SH-SY5Y (cell line): ENCODE measurements around the gene USPL1.

Experiments
- GATA2 ChIP-seq: IDR thresholded peaks from 2 replicates; pipeline ENCODE4 v1.6.1; 2011; ENCODE audit warnings: mild to moderate bottlenecking, low read depth, low read length
- GATA3 ChIP-seq: IDR thresholded peaks from 2 replicates; pipeline ENCODE4 v1.6.1; 2011; ENCODE audit warnings: low read depth, mild to moderate bottlenecking, low read length, moderate library complexity

USPL1 gene

GRCh38 chr13:30601836-30602235, 15.9 kb upstream of the USPL1 start:
- TF ChIP-seq GATA2 (no peak), GATA3 (no peak)

GRCh38 chr13:30605052-30605451, 12.7 kb upstream of the USPL1 start:
- TF ChIP-seq GATA3 (no peak), GATA2 (no peak)

- TF ChIP-seq GATA3 = no peak
Observed at GRCh38 chr13:30607908-30608307, 9.8 kb upstream of the USPL1 start.

DNA sequence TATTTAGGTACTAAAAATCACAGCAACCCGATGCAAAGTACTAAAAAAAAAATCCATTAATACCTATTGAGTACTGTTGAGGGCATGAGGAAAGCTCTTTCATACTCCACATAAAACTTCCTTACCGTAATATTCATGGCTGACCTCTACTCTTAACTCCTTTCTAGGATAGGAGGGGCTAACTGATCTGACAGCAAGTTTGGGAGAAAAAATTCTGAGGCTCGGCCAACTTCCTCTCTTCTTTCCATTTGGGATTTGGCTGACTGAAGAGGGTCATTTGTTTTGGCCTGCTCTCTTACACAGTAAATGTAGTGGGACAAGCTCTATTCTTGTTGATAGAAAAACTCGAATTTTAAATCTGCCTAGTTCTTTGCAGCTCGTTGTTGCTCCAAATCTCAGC, 9.4 kb upstream of the USPL1 start:
- TF ChIP-seq GATA3 (no peak), GATA2 (no peak)

- no peak for TF ChIP-seq GATA3
Observed at GRCh38 chr13:30610311-30610710, 7.4 kb upstream of the USPL1 start.

- no peak for TF ChIP-seq GATA3
- TF ChIP-seq GATA2 = no peak
Observed at GRCh38 chr13:30615481-30615865, 2.2 kb upstream of the USPL1 start.

DNA sequence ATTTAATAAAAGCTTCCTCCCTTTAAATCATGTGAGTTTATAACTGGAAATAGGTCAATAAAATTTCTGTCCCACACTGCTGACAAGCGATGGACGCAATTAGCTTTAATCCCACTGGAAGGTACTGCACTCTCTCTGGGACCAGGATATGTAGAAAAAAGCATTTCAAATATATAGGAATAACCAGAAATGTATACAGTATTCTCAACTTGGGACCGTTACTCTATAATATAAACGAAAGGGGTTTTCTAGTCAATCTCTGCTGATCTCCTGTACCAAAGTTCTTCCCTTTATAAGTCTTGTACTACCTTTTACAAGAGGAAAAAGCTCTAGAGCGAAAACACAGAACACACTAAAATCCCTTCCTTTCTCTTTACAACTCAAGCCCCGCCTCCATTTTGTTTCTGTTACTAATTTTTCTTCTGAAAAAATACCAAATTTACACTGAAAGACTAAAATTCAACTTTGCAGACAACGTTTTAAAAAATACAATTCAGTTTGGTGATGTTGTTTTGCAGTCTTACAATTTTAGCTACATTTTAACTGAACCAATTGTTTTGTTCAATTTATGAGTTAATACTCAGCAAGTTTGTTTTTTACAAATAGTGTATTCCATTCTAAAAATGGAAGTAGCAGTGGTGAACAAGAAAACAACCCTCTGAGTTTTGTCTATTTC, 1.7 kb upstream of the USPL1 start:
- TF ChIP-seq GATA3 = no peak
- TF ChIP-seq GATA2 = no peak

DNA sequence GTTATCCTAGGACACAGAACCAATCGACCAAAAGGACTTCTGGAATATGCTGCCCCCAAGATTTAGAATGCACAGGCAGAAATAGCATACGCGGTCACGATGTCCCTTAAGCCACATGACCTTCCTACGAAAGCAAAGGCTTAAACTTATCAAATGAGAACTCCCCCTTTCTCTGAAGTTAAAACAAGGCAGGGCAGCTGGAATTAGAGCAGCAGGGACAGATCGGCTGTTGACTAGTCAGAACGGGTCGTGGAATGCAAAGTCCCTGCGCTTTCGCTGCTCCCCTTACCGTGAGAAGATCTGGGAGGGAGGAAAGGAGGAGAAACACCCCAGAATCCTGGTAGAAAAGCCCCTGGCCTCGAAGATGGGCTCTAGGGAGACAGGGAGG, 799 bp upstream of the USPL1 start:
- TF ChIP-seq GATA2 (no peak), GATA3 (no peak)

DNA sequence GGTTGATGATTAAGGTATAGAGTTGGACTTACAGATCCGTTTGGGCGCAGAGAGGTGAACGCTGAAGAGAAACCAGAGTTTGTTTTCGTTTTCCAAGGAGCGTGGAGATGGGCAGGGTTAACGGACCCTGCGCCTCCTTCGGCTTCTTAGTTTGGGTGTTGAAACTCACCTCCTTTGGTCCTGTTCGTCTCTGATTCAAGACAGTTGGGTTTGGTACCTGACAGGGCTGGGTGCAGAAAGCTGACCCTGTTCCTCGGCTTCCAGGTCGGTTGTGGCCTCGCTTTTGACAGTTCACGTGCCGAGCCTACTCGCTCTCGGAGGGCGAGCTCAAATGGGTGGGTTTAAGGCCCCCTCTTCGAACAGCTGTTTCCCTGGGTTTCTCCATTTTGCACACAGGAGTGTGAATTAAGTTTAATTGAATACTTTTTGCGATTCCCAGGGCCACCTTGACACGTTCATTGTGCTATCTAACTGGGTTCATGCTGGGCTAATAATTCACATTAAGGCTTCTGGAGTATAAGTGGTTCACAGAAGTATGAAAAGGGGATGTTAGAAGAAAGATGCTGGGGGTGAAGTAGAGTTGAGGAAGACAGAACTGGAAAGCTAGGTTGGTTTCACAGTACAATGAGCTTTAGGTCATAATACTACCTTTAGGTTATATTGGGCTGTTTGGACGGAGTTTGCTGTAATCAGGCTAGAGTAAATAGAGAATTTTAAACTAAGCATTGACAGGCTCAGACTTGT, 638 bp downstream of the USPL1 start:
- TF ChIP-seq GATA2 = no peak
- no peak for TF ChIP-seq GATA3

DNA sequence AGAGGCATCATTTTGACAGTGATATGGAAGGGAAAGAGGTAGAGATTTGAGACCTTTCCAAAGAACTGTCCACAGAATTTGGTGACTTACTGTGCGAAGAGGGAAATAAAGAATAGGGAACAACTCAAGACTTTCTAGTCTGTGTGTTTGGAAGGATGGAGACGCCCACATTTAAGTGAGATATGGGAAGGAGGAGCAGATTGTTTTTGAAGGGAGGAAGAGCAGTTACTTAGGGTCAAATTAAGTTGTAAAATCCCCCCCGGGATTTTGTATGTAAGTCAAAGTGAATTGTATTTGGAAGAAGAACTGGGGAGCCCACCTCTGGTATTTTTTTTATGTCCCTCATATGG, 1.2 kb downstream of the USPL1 start:
- TF ChIP-seq GATA3 (no peak), GATA2 (no peak)

- TF ChIP-seq GATA3 (no peak), GATA2 (no peak)
Observed at GRCh38 chr13:30619731-30620130, 2.0 kb downstream of the USPL1 start.

DNA sequence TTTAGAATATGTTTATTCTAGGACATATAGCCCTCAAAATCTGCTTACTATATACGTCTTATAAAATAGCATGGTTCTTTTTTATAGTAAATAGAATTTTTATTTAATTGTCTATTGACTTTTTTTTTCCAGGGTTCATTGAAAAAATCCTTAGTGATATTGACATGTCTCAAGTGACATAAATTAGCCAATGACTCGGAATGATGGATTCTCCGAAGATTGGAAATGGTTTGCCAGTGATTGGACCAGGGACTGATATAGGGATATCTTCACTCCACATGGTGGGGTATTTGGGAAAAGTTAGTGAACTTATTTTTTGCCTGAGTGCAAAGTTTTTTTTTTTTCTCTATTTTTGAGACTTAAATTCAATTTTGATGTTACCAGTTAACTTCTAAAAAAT, 3.2 kb downstream of the USPL1 start:
- TF ChIP-seq GATA2 (no peak), GATA3 (no peak)

GRCh38 chr13:30622551-30622950, 4.8 kb downstream of the USPL1 start:
- TF ChIP-seq GATA2 = no peak
- TF ChIP-seq GATA3 = no peak

GRCh38 chr13:30623392-30623791, 5.7 kb downstream of the USPL1 start:
- TF ChIP-seq GATA3 (no peak), GATA2 (no peak)

- TF ChIP-seq GATA3 = no peak
- no peak for TF ChIP-seq GATA2
Observed at GRCh38 chr13:30624630-30625029, 6.9 kb downstream of the USPL1 start.

- TF ChIP-seq GATA3 = no peak
- no peak for TF ChIP-seq GATA2
Observed at GRCh38 chr13:30629527-30629926, 11.8 kb downstream of the USPL1 start.

DNA sequence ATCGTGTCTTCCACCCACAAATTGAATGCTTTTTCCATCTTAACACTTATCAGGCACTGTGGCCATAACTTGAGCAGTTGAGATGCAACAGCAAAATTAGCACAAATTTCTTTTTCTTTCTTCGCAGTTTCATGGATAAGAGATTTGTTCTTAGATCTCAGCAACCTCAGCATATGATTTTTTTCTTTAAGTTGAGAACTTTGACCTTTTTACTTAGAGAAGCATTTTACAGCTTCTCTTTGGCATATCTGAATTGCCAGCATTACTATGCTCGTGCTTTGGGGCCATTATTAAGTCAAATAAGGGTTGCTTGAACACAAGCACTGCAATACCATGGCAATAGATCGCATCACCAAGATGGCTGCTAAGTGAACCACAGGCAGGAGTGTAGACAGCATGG, 16.1 kb downstream of the USPL1 start:
- no peak for TF ChIP-seq GATA2
- no peak for TF ChIP-seq GATA3
